GM18517 (cell line): ENCODE measurements around the gene TGFB1.
"Not testable (repeated sequence)": the region's sequence is repeated elsewhere in the genome, so short reads cannot be mapped to it uniquely, and the experiment has no call there.

Experiments
- ATAC-seq: cut with Tn5 transposase; IDR thresholded peaks from one replicate; pipeline ENCODE4 v1.9.1; 2021; ENCODE audit warnings: mild to moderate bottlenecking, moderate library complexity; ENCODE audit not compliant: unreplicated experiment

Gene TGFB1

GRCh38 chr19:41353466-41354342, at the start of gene TGFB1:
Gene TGFB1 (minus strand): TSS chr19:41353922. CDS start chr19:41353044, 878 bp downstream.
- ATAC-seq: no peak

DNA sequence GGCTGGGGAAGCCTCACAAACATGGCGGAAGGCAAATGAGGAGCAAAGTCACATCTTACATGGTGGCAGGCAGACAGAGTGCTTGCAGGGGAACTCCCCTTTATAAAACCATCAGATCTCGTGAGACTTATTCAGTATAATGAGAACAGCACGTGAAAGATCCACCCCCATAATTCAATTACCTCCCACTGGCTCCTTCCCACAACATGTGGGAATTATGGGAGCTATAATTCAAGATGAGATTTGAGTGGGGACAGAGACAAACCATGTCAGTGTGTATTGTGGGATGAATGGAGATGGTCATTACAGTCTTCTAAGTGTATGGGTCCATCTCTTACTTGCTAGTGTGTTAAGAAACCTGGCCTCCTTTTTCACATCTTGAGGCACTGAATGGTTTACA, 48.3 kb upstream of the TGFB1 start:
- no peak for ATAC-seq

DNA sequence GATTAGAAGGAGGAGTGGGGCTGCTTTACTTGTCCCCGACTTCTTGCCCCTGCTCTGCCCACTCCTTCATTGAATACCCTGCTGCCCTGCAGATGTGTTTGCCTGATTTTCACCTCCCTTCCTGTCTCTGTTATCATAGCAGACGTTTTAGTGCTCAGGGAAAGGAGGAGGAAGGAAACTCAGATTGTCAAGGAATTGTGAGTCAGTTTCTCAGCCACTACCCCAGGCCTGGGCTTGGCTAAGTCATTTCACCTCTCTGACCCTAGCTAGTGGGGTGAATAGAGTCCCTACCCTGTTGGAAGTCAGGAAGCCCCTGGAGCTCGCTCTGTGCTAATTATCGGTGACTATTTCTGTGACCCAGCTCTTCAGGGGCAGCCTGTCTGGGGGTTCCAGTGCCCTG, 47.8 kb upstream of the TGFB1 start:
- no peak for ATAC-seq

- no peak for ATAC-seq
These were observed 45.8 kb upstream of the TGFB1 start for GRCh38 chr19:41399525-41399924.

DNA sequence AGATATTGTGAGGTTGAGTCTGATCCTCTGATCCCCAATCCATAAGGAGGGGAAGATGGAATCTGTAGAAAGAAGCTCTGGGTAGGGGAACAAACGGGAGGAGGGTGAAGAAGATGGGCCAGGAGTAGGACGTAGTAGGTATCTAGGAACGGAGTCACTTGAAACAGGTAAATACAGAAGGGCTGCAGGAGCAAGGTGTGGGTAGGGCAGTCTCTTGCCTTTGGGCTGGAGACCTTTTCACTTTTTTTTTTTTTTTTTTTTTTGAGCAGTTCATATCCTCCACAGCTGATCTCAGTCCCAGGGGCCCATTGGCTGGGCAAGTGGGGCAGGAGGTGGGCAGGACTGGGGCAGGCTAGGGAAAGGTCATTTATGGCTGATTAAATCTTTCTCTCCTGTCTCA, 45.4 kb upstream of the TGFB1 start:
- ATAC-seq: no peak

DNA sequence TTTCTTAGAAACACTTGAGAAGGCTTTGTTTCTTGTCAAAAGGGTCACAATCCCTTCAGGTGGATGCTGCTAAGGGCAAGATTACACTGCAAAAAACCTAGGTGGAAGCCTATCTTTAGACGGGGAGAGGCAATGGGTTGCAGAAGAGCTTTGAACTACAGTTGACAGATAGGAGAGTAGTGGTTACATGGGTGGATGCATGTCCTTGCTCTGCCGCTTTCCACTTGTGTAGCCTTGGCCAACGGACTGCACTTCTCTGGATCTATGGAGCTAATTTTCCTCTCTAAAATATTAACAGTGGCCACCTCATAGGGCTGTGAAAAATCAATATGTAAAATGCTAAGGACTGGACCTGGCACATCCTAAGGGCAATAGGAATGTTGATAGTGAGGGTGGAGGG, 44.9 kb upstream of the TGFB1 start:
- no peak for ATAC-seq

GRCh38 chr19:41398050-41398418, 44.3 kb upstream of the TGFB1 start:
- no peak for ATAC-seq

DNA sequence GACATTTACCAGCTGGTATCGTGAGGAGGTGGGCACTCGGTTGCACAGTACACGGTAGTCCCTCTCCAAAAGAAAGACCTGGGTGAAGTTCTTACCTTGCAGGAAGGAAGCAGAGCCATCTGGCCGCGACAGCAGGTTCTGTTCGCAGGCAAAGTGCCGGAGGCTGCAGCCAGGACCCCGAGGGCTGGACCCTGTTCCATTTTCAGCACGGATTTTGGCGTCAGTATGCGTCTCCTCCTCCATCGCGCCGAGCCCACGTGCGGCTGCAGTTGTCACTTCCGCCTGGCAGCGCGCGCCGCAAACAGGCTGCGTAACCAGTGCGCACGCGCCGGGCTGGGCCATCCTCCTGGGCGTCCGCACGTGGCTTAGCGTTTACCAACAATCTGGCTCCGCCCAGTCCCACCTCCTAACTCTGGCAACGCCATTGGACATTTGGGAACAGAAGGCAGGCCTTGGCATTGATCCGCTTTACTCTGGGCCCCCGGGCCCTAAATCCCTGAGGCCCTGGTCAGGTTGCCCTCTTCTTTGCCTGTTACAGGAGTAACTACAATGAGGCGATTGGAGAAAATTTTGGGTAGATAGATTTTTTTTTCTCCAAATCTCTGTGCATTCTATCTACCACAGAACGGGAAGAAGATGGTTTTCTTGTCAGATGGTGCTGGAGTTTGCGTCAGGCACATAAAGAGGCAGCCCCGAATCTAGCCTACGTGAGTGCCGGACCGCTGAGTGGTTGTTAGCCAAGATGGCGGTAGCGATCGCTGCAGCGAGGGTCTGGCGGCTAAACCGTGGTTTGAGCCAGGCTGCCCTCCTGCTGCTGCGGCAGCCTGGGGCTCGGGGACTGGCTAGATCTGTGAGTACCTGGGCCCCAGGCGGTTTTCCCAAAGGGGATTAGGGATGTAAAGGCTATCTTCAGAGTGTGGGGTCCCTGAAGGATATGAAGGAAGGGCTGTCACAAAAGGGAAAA, 43.6 kb upstream of the TGFB1 start, which contains the start of the genes BCKDHA and EXOSC5:
Gene BCKDHA, plus strand, starts transcription at position 733 of the 964 bp plus-strand sequence. Its CDS starts 10 bp downstream, at position 743.
Gene EXOSC5, minus strand, starts transcription at position 274 of the 964 bp plus-strand sequence. Its CDS starts 31 bp downstream, at position 243.
- peak; percentile 93 for ATAC-seq

GRCh38 chr19:41395355-41395754, 41.6 kb upstream of the TGFB1 start:
- ATAC-seq: no peak

GRCh38 chr19:41392775-41393174, 39.1 kb upstream of the TGFB1 start:
- ATAC-seq: no peak

- no peak for ATAC-seq
These were observed 37.9 kb upstream of the TGFB1 start for GRCh38 chr19:41391618-41392017.

- no peak for ATAC-seq
These were observed 32.7 kb upstream of the TGFB1 start for GRCh38 chr19:41386442-41386841.

- no peak for ATAC-seq
These were observed 30.6 kb upstream of the TGFB1 start for GRCh38 chr19:41384351-41384750.

DNA sequence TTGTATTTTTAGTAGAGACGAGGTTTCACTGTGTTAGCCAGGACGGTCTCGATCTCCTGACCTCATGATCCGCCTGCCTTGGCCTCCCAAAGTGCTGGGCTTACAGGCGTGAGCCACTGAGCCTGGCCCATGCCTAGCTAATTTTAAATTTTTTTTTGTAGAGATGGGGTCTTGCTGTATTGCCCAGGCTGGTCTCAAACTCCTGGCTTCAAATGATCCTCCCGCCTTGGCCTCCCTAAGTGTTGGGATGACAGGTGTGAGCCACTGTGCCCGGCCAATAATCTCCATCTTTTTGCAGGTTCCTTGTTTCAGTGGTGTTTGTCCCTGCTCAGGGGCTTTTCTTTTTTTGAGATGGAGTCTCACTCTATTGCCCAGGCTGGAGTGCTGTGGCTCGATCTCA, 27.8 kb upstream of the TGFB1 start:
- not testable (repeated sequence) for ATAC-seq

GRCh38 chr19:41377977-41378709, 24.4 kb upstream of the TGFB1 start:
- ATAC-seq: no peak

GRCh38 chr19:41376998-41377365, 23.3 kb upstream of the TGFB1 start:
- ATAC-seq: no peak

GRCh38 chr19:41376241-41376997, 22.7 kb upstream of the TGFB1 start, which contains the start of gene TMEM91:
Gene TMEM91 (plus strand): TSS chr19:41376533. CDS start chr19:41378310, 1,777 bp downstream.
- no peak for ATAC-seq

DNA sequence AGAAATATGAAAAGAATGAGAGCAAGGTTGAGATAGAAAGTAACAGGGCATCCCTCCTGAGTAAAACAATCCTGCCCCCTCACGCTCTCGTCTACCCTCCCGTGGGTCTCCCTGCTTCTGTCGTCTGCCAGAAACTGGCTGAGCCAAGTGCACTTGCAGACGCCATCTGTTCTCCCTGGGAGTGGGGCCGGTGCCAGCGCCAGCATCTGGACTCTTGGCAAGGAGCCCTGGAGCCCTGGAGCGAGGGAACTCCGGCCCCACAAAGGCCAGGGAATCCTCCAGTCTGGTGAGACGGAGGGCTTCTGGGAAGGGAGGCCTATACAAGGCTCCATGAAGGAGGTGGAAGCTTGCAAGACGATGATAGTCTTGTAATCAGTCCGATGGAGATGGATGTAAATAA, 20.3 kb upstream of the TGFB1 start:
- ATAC-seq: no peak

- ATAC-seq: no peak
These were observed 18.8 kb upstream of the TGFB1 start for GRCh38 chr19:41372501-41372900.

GRCh38 chr19:41371541-41371940, 17.8 kb upstream of the TGFB1 start:
- ATAC-seq: no peak
